CD4-positive, alpha-beta memory T cell (primary cell): ENCODE data around the gene YTHDC1. TPM values are rescaled to one million over a fixed set of nuclear protein-coding genes. Genes with fewer than 3 reads are reported as not detected.
A peak's percentile ranks its signal among the peaks of the same experiment; 100 is the strongest.
"Not testable (repeated sequence)": the region's sequence is repeated elsewhere in the genome, so short reads cannot be mapped to it uniquely, and the experiment has no call there.

Experiments used
- CTCF ChIA-PET: fragments of 350-600 bp; sonication (Branson Sonifier 250); formaldehyde crosslinking; loops from one replicate; lab custom pipeline; 2021; ENCODE audit warnings: inconsistent platforms; ENCODE audit not compliant: partially characterized antibody; lab: Charles Lee
- POLR2A ChIA-PET: fragments of 350-600 bp; sonication (Branson Sonifier 250); formaldehyde crosslinking; loops from one replicate; lab custom pipeline; 2021; ENCODE audit not compliant: partially characterized antibody; lab: Charles Lee
- DNase-seq, 5 donors: peaks; one replicate each; pipeline versions ENCODE4 v3.0.0 to v3.0.0-alpha.2; 2020 to 2022; ENCODE audit warnings: mixed read lengths in 1 of 5
- H3K27ac ChIP-seq: one replicate; pipeline ENCODE4 v1.7.0; 2013; ENCODE audit warnings: low read depth, low read length
- H3K27me3 ChIP-seq: 2 replicates; pipeline ENCODE4 v1.7.0; 2013; ENCODE audit warnings: mild to moderate bottlenecking, low read length, moderate library complexity; ENCODE audit not compliant: insufficient read depth
- H3K36me3 ChIP-seq: 2 replicates; pipeline ENCODE4 v1.7.0; 2013; ENCODE audit warnings: mild to moderate bottlenecking, low read length, moderate library complexity; ENCODE audit not compliant: insufficient read depth
- H3K4me1 ChIP-seq: 2 replicates; pipeline ENCODE4 v1.7.0; 2013; ENCODE audit warnings: mild to moderate bottlenecking, low read length, moderate library complexity; ENCODE audit not compliant: insufficient read depth
- H3K4me3 ChIP-seq, 2 donors: one replicate each; pipeline ENCODE4 v1.7.0; 2013; ENCODE audit warnings: low read length in 2 of 2, mild to moderate bottlenecking in 1 of 2
- H3K9me3 ChIP-seq, 2 donors: one replicate each; pipeline ENCODE4 v1.7.0; 2013; ENCODE audit warnings: low read length in 2 of 2, control low read depth in 1 of 2; ENCODE audit not compliant: control insufficient read depth in 1 of 2
- H3K27ac Mint-ChIP-seq, 7 donors: one replicate each; pipeline ENCODE4 v1.8.0; 2020 to 2021; ENCODE audit warnings: mixed read lengths in 7 of 7, mild to moderate bottlenecking in 6 of 7, inconsistent platforms in 3 of 7, moderate library complexity in 3 of 7
- H3K27me3 Mint-ChIP-seq, 2 donors: one replicate each; pipeline ENCODE4 v1.8.0; 2020 to 2021; ENCODE audit warnings: mixed read lengths in 2 of 2
- H3K36me3 Mint-ChIP-seq, 2 donors: one replicate each; pipeline ENCODE4 v1.8.0; 2020 to 2021; ENCODE audit warnings: mixed read lengths in 2 of 2, inconsistent platforms in 1 of 2, mild to moderate bottlenecking in 1 of 2
- H3K4me1 Mint-ChIP-seq, 4 donors: one replicate each; pipeline ENCODE4 v1.8.0; 2020 to 2021; ENCODE audit warnings: mixed read lengths in 4 of 4, mild to moderate bottlenecking in 1 of 4
- H3K4me3 Mint-ChIP-seq, 8 donors: one replicate each; pipeline ENCODE4 v1.8.0; 2020 to 2021; ENCODE audit warnings: mixed read lengths in 8 of 8, mild to moderate bottlenecking in 7 of 8, moderate library complexity in 6 of 8, inconsistent platforms in 3 of 8
- H3K9me3 Mint-ChIP-seq, 8 donors: one replicate each; pipeline ENCODE4 v1.8.0; 2020 to 2021; ENCODE audit warnings: mixed read lengths in 8 of 8, mild to moderate bottlenecking in 5 of 8, inconsistent platforms in 3 of 8, moderate library complexity in 1 of 8
- intact Hi-C: fragments of 100-400 bp; cut with micrococcal nuclease; formaldehyde crosslinking; loops from one replicate; pipeline ENCODE4 v1.15.1; 2023
- polyA plus RNA-seq, 2 donors: library from polyadenylated mRNA; unstranded; fragments of 300-500 nt; fragmentation: Illumina TruSeq; gene quantifications; one replicate each; pipeline ENCODE4 v1.2.3, GENCODE V29; 2021
- total RNA-seq, 2 experiments: library from RNA; stranded (reverse); gene quantifications; one replicate each; pipeline ENCODE4 v1.2.3, GENCODE V29; 2021

YTHDC1 gene
- 100 to 1,000 TPM; 187 to 201 TPM for total RNA-seq
- polyA plus RNA-seq: 10 to 100 TPM; 11.2 to 32.7 TPM

DNA sequence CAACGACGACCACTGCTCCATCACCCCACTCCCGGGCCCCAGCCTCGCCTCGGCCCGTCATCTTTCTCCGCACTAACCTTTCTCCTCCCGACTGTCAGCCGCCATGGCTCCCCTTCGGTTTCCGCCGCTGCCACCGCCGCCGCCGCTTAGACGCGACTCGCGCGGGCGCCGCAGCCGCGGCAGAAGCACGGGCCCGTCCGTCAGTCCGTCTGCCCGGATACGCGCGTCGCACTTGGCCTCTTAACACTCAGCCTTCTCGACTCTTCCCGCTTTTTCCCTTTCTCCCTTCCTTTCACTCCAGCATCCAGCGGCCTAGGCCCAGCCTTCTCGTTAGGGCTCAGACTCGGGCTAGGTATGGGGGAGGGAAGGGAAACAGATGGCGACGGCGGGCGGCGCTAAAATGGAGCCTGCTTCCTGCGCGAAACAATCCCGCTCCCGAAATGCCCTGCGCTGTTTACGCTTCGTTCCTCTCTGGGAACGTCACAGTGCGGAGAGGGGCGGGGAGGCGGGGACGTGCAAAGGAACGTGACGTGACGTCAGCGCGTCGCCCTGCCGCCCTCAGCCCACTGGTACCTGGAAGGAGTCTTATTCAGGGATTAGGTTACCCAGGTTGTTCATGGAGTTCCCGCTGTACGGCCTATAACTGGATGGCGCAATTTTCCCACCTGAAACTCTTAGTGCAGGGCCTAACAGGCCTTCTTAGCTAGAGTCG lies at the start of gene YTHDC1:
Gene YTHDC1, minus strand, starts transcription at position 442 of the 712 bp plus-strand sequence. Its CDS starts 337 bp downstream, at position 105.
- H3K27ac Mint-ChIP-seq: peak within 1 kb of the TSS; percentile 99 to 100 (median 100)
- no peaks in the 10 kb centered on the region for H3K36me3 ChIP-seq
- ChIA-PET POLR2A (interaction anchor here (0.7 to 1.2 kb wide), 5 partner anchors 24 to 155 kb away, joined by 3 to 5 read pairs (median 3); no protein-coding TSS in a partner anchor), CTCF (interaction anchor here (1.0 to 4.8 kb wide), 2 partner anchors 10 to 26 kb away, joined by 3 to 23 read pairs; no protein-coding TSS in a partner anchor)
- no peaks in the 10 kb centered on the region for H3K9me3 ChIP-seq
- H3K27me3 Mint-ChIP-seq: peaks cover 0 to 2% of the 10 kb centered on the region in 2 donors
- H3K4me3 Mint-ChIP-seq: peak within 1 kb of the TSS; percentile 96 to 100 (median 98)
- H3K4me1 Mint-ChIP-seq: peaks cover 28 to 52% (median 36%) of the 10 kb centered on the region in 4 donors
- H3K27me3 ChIP-seq: no peaks in the 10 kb centered on the region
- H3K27ac ChIP-seq: peak within 1 kb of the TSS; percentile 96
- intact Hi-C loops: loop anchor here (1.0 to 5.0 kb wide), 4 partner anchors 26 to 805 kb away; partner anchors contain the start of genes CENPC and UBA6
- no peaks in the 10 kb centered on the region for H3K9me3 Mint-ChIP-seq
- peak; percentile 93 to 97 (median 94) for DNase-seq
- peaks cover 47% of the 10 kb centered on the region for H3K4me1 ChIP-seq
- H3K4me3 ChIP-seq: peak within 1 kb of the TSS; percentile 79 to 89
- peaks cover 5 to 27% of the 10 kb centered on the region in 2 donors for H3K36me3 Mint-ChIP-seq

DNA sequence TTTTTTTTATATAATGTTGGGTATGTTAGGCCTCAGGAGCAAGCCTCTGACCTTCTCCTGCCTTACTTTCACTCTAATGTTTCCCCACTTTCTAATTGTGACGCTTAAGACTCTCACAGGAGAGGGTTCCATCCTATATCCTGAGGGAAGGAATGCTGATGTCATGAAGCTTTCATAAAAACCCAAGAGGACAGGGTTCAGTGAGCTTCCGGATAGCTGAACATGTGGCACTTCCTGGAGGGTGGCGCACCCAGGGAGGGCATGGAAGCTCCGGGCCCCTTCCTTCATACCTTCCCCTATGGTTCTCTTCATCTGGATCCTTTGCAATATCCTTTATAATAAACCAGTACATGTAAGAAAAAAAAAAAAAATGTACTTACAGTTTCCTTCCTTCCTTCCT lies 49.4 kb upstream of the YTHDC1 start:
- H3K4me1 ChIP-seq: no peaks in the 10 kb centered on the region
- POLR2A ChIA-PET: no interaction called here
- peaks cover 0 to 7% (median 4%) of the 10 kb centered on the region in 4 donors for H3K4me1 Mint-ChIP-seq
- H3K27me3 Mint-ChIP-seq: no peaks in the 10 kb centered on the region
- peak overlapping the region in 1 of 7 donors; percentile 11 for H3K27ac Mint-ChIP-seq
- no peak overlapping the region for H3K4me3 Mint-ChIP-seq
- peaks cover 0 to 3% of the 10 kb centered on the region in 2 donors for H3K36me3 Mint-ChIP-seq
- H3K36me3 ChIP-seq: no peaks in the 10 kb centered on the region
- H3K27me3 ChIP-seq: no peaks in the 10 kb centered on the region
- no peak overlapping the region for H3K27ac ChIP-seq
- intact Hi-C loops: no loop called here
- no peak overlapping the region for H3K4me3 ChIP-seq
- CTCF ChIA-PET: interaction anchor here (0.6 kb wide), 1 partner anchor 15 kb away, joined by 4 read pairs; no protein-coding TSS in a partner anchor
- peaks cover 0 to 2% (median 0%) of the 10 kb centered on the region in 8 donors for H3K9me3 Mint-ChIP-seq
- no peaks in the 10 kb centered on the region for H3K9me3 ChIP-seq
- no peak for DNase-seq

GRCh38 chr4:68396756-68397155 lies 46.9 kb upstream of the YTHDC1 start:
- POLR2A ChIA-PET: interaction anchor here (1.1 kb wide), 1 partner anchor 38 kb away, joined by 3 read pairs; no protein-coding TSS in a partner anchor
- no peaks in the 10 kb centered on the region for H3K36me3 Mint-ChIP-seq
- no peak overlapping the region for H3K27ac Mint-ChIP-seq

DNA sequence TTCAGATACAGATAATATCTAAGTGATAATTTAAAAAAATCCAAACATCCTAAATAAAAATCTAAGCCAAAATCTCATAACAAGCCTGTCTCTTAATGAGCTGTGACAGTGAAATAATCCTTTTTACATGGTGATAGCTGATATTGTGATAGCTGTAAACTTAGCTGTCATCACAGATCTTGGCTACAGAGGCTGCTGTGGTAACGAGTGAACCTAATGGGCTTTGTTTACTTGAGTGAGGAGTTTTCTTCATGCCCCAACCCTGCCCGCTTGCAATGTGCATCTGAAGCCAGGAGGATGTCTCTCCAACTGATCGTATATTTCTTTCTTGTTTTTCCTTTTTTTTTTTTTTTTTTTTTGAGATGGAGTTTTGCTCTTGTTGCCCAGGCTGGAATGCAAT lies 41.5 kb upstream of the YTHDC1 start:
- peaks cover 0 to 4% (median 1%) of the 10 kb centered on the region in 4 donors for H3K4me1 Mint-ChIP-seq
- no peak for DNase-seq
- POLR2A ChIA-PET: no interaction called here
- peaks cover 0 to 3% of the 10 kb centered on the region in 2 donors for H3K27me3 Mint-ChIP-seq
- H3K27ac Mint-ChIP-seq: no peak overlapping the region
- no peaks in the 10 kb centered on the region for H3K9me3 Mint-ChIP-seq
- no peak overlapping the region for H3K4me3 Mint-ChIP-seq
- Histone ChIP-seq H3K9me3 (no peaks in the 10 kb centered on the region), H3K36me3 (no peaks in the 10 kb centered on the region), H3K4me1 (no peaks in the 10 kb centered on the region), H3K27me3 (no peaks in the 10 kb centered on the region), H3K4me3 (no peak overlapping the region), H3K27ac (no peak overlapping the region)
- intact Hi-C loops: no loop called here
- CTCF ChIA-PET: no interaction called here
- H3K36me3 Mint-ChIP-seq: no peaks in the 10 kb centered on the region

More at GRCh38 chr4:68396756-68397155, 46.9 kb upstream of the YTHDC1 start:
- no peaks in the 10 kb centered on the region for H3K27me3 ChIP-seq
- no peaks in the 10 kb centered on the region for H3K36me3 ChIP-seq
- intact Hi-C loops: no loop called here
- CTCF ChIA-PET: no interaction called here
- H3K9me3 ChIP-seq: no peaks in the 10 kb centered on the region
- Mint-ChIP-seq H3K4me1 (peaks cover 0 to 8% (median 3%) of the 10 kb centered on the region in 4 donors), H3K9me3 (peaks cover 0 to 2% (median 0%) of the 10 kb centered on the region in 8 donors), H3K27me3 (no peaks in the 10 kb centered on the region), H3K4me3 (no peak overlapping the region)
- no peak overlapping the region for H3K4me3 ChIP-seq
- no peak for DNase-seq
- no peak overlapping the region for H3K27ac ChIP-seq
- H3K4me1 ChIP-seq: no peaks in the 10 kb centered on the region

GRCh38 chr4:68390205-68390935 lies 40.5 kb upstream of the YTHDC1 start:
- no peak overlapping the region for H3K27ac ChIP-seq
- Mint-ChIP-seq H3K4me1 (peaks cover 0 to 4% (median 1%) of the 10 kb centered on the region in 4 donors), H3K27ac (no peak overlapping the region), H3K36me3 (no peaks in the 10 kb centered on the region), H3K27me3 (peaks cover 2 to 6% of the 10 kb centered on the region in 2 donors), H3K9me3 (no peaks in the 10 kb centered on the region), H3K4me3 (no peak overlapping the region)
- POLR2A ChIA-PET: no interaction called here
- CTCF ChIA-PET: interaction anchor here (1.4 kb wide), 1 partner anchor 15 kb away, joined by 4 read pairs; no protein-coding TSS in a partner anchor
- DNase-seq: no peak
- H3K4me3 ChIP-seq: no peak overlapping the region
- no peaks in the 10 kb centered on the region for H3K4me1 ChIP-seq
- intact Hi-C loops: no loop called here
- no peaks in the 10 kb centered on the region for H3K9me3 ChIP-seq
- H3K36me3 ChIP-seq: no peaks in the 10 kb centered on the region
- H3K27me3 ChIP-seq: no peaks in the 10 kb centered on the region

DNA sequence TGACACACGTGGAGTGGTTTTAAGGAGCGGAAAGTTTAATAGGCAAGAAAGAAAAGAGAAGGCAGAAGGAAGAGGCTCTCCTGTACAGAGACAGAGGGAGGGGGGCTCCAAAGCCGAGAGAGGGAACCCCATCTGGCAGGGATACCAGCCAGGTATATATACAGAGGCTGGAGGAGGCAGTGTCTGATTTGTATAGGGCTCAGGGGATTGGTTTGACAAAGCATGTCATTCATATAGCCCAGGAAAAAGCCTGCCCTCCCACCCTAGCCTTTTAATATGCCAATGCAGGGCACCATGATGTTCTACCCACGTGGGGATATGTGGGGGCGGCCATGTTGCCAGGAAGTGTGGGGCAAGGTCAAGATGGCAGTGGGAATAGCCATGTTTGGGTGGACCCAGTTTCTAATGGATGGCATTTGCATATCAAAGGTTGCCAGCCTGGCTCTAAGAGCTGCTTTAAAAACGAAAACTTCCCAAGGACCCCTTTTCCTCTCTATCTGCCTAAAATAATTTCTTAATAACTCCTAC lies 39.6 kb upstream of the YTHDC1 start:
- H3K27me3 Mint-ChIP-seq, intact Hi-C loops, H3K27me3 ChIP-seq, CTCF ChIA-PET, DNase-seq, POLR2A ChIA-PET, H3K4me1 Mint-ChIP-seq, H3K27ac Mint-ChIP-seq, H3K4me1 ChIP-seq, H3K4me3 ChIP-seq, H3K9me3 Mint-ChIP-seq, H3K4me3 Mint-ChIP-seq, H3K9me3 ChIP-seq, H3K27ac ChIP-seq, H3K36me3 Mint-ChIP-seq, H3K36me3 ChIP-seq: not testable (repeated sequence)
